H9 (cell line): ENCODE measurements around the gene DHRS13. TPM values are rescaled to one million over a fixed set of nuclear protein-coding genes. Genes with fewer than 3 reads are reported as not detected.

Source experiments
- DNase-seq: peaks from one replicate; pipeline ENCODE4 v3.0.0-alpha.2; 2017
- H2AFZ ChIP-seq: one replicate; pipeline ENCODE4 v1.6.1; 2013; ENCODE audit warnings: mild to moderate bottlenecking, low read length, control low read depth, moderate library complexity
- H2AK5ac ChIP-seq: 2 replicates; pipeline ENCODE4 v1.6.1; 2013; ENCODE audit warnings: low read length, control low read depth, mixed read lengths; ENCODE audit not compliant: insufficient read length
- H2BK120ac ChIP-seq: one replicate; pipeline ENCODE4 v1.6.1; 2013; ENCODE audit warnings: low read depth, mild to moderate bottlenecking, low read length, control low read depth, inconsistent platforms; ENCODE audit not compliant: poor library complexity, severe bottlenecking
- H2BK12ac ChIP-seq: 2 replicates; pipeline ENCODE4 v1.6.1; 2013; ENCODE audit warnings: low read length, control low read depth, mixed read lengths, low read depth; ENCODE audit not compliant: insufficient read length
- H2BK15ac ChIP-seq: 2 replicates; pipeline ENCODE4 v1.6.1; 2013; ENCODE audit warnings: low read depth, low read length, control low read depth
- H2BK20ac ChIP-seq: one replicate; pipeline ENCODE4 v1.6.1; 2013; ENCODE audit warnings: low read depth, mild to moderate bottlenecking, low read length, control low read depth, inconsistent platforms; ENCODE audit not compliant: poor library complexity, severe bottlenecking
- H2BK5ac ChIP-seq: 2 replicates; pipeline ENCODE4 v1.6.1; 2013; ENCODE audit warnings: low read length, control low read depth, mixed read lengths; ENCODE audit not compliant: insufficient read length
- H3K14ac ChIP-seq: 2 replicates; pipeline ENCODE4 v1.6.1; 2013; ENCODE audit warnings: low read length, control low read depth; ENCODE audit not compliant: insufficient read depth
- H3K18ac ChIP-seq: 2 replicates; pipeline ENCODE4 v1.6.1; 2013; ENCODE audit warnings: low read depth, mild to moderate bottlenecking, mixed read lengths, low read length, control low read depth; ENCODE audit not compliant: insufficient read length
- H3K23ac ChIP-seq: 2 replicates; pipeline ENCODE4 v1.6.1; 2013; ENCODE audit warnings: low read length, control low read depth, mixed read lengths, low read depth; ENCODE audit not compliant: insufficient read length
- H3K23me2 ChIP-seq: 2 replicates; pipeline ENCODE4 v1.6.1; 2013; ENCODE audit warnings: low read depth, mild to moderate bottlenecking, mixed read lengths, low read length, control low read depth; ENCODE audit not compliant: insufficient read length, poor library complexity, severe bottlenecking
- H3K27ac ChIP-seq: 2 replicates; pipeline ENCODE4 v1.5.1; 2013; ENCODE audit warnings: low read length, control low read depth, mixed read lengths, low read depth; ENCODE audit not compliant: insufficient read length
- H3K27me3 ChIP-seq: 2 replicates; pipeline ENCODE4 v1.6.1; 2013; ENCODE audit warnings: low read length, control low read depth, inconsistent platforms; ENCODE audit not compliant: insufficient read depth
- H3K4ac ChIP-seq: 2 replicates; pipeline ENCODE4 v1.6.1; 2013; ENCODE audit warnings: low read depth, mild to moderate bottlenecking, control low read depth, inconsistent platforms, low read length, moderate library complexity
- H3K4me1 ChIP-seq: 2 replicates; pipeline ENCODE4 v1.6.1; 2013; ENCODE audit warnings: low read length, control low read depth, inconsistent platforms; ENCODE audit not compliant: insufficient read depth
- H3K4me2 ChIP-seq: 2 replicates; pipeline ENCODE4 v1.6.1; 2013; ENCODE audit warnings: low read length, control low read depth, mixed read lengths; ENCODE audit not compliant: insufficient read length, insufficient read depth
- H3K56ac ChIP-seq: 2 replicates; pipeline ENCODE4 v1.6.1; 2013; ENCODE audit warnings: low read depth, mild to moderate bottlenecking, mixed read lengths, low read length, control low read depth; ENCODE audit not compliant: insufficient read length
- H3K79me1 ChIP-seq: 2 replicates; pipeline ENCODE4 v1.6.1; 2013; ENCODE audit warnings: low read depth, mild to moderate bottlenecking, moderate library complexity, low read length, control low read depth, inconsistent platforms; ENCODE audit not compliant: insufficient read depth, poor library complexity, severe bottlenecking
- H3K79me2 ChIP-seq: 2 replicates; pipeline ENCODE4 v1.6.1; 2013; ENCODE audit warnings: low read length, control low read depth, inconsistent platforms; ENCODE audit not compliant: insufficient read depth
- H3K9ac ChIP-seq: 2 replicates; pipeline ENCODE4 v1.6.1; 2013; ENCODE audit warnings: low read length, control low read depth, mixed read lengths; ENCODE audit not compliant: insufficient read length; ENCODE audit errors: extremely low read depth
- H3K9me3 ChIP-seq: one replicate; pipeline ENCODE4 v1.6.1; 2013; ENCODE audit warnings: low read depth, low read length, inconsistent platforms; ENCODE audit not compliant: control insufficient read depth
- H3T11ph ChIP-seq: one replicate; pipeline ENCODE4 v1.6.1; 2013; ENCODE audit warnings: mild to moderate bottlenecking, low read length, control low read depth, inconsistent platforms
- H4K20me1 ChIP-seq: one replicate; pipeline ENCODE4 v1.6.1; 2013; ENCODE audit not compliant: control insufficient read depth, insufficient read length, insufficient read depth
- H4K5ac ChIP-seq: 2 replicates; pipeline ENCODE4 v1.6.1; 2013; ENCODE audit warnings: low read depth, mild to moderate bottlenecking, mixed read lengths, low read length, control low read depth; ENCODE audit not compliant: insufficient read length
- H4K8ac ChIP-seq: replicated peaks from 2 replicates; pipeline ENCODE4 v1.6.1; 2013; ENCODE audit warnings: low read length, control low read depth, mixed read lengths, low read depth; ENCODE audit not compliant: insufficient read length
- H4K91ac ChIP-seq: 2 replicates; pipeline ENCODE4 v1.6.1; 2013; ENCODE audit warnings: low read depth, mild to moderate bottlenecking, moderate library complexity, mixed read lengths, low read length, control low read depth; ENCODE audit not compliant: insufficient read length
- H3K27ac Mint-ChIP-seq, 3 experiments: 2 replicates in 2 of 3; 3 replicates in 1 of 3; pipeline ENCODE4 v1.8.0; 2020 to 2021; ENCODE audit warnings: mixed read lengths in 3 of 3, mild to moderate bottlenecking in 1 of 3, moderate library complexity in 1 of 3
- H3K27me3 Mint-ChIP-seq: 2 replicates; pipeline ENCODE4 v1.8.0; 2021; ENCODE audit warnings: low read depth, mild to moderate bottlenecking, moderate library complexity, mixed read lengths
- H3K36me3 Mint-ChIP-seq, 3 experiments: 2 replicates in 2 of 3; 3 replicates in 1 of 3; pipeline ENCODE4 v1.8.0; 2020 to 2021; ENCODE audit warnings: low read depth in 3 of 3, mixed read lengths in 3 of 3; ENCODE audit not compliant: insufficient read depth in 1 of 3
- H3K4me1 Mint-ChIP-seq, 2 experiments: 2 replicates each; pipeline ENCODE4 v1.8.0; 2020; ENCODE audit warnings: mixed read lengths in 2 of 2
- H3K4me3 Mint-ChIP-seq, 2 experiments: 2 replicates in 1 of 2; 3 replicates in 1 of 2; pipeline ENCODE4 v1.8.0; 2020 to 2021; ENCODE audit warnings: mild to moderate bottlenecking in 2 of 2, mixed read lengths in 2 of 2, moderate library complexity in 1 of 2
- H3K9me3 Mint-ChIP-seq, 2 experiments: 2 replicates in 1 of 2; 3 replicates in 1 of 2; pipeline ENCODE4 v1.8.0; 2020; ENCODE audit warnings: mild to moderate bottlenecking in 2 of 2, mixed read lengths in 2 of 2, moderate library complexity in 1 of 2
- CTCF ChIP-seq: fragments of 200-600 bp; sonication (generic); conservative IDR thresholded peaks from 3 replicates; pipeline ENCODE4 v1.8.0; 2021; ENCODE audit warnings: antibody characterized with exemption, mild to moderate bottlenecking
- WGBS: extraction: QIAGEN DNeasy Blood & Tissue Kit; methylation state at CpG from one replicate; pipeline ENCODE4 v1.1.7; 2013; ENCODE audit warnings: missing lambda C conversion rate, low lambda C conversion rate, mixed read lengths; ENCODE audit not compliant: insufficient read length; ENCODE audit errors: extremely low coverage; 5-methylcytosine and 5-hydroxymethylcytosine counted together
- total RNA-seq: library from RNA; stranded (reverse); gene quantifications from 2 replicates; pipeline ENCODE4 v1.2.1, GENCODE V29; 2021

DHRS13 gene
- total RNA-seq, 1 experiment from 2014 or later: 29.6 TPM

- Mint-ChIP-seq H3K4me1 (peaks cover 3 to 17% of the 10 kb centered on the region in 2 experiments), H3K36me3 (peaks cover 8 to 20% (median 17%) of the 10 kb centered on the region in 3 experiments; a peak in 6 of 7 replicates), H3K27me3 (peaks cover 9% of the 10 kb centered on the region), H3K4me3 (no peak overlapping the region), H3K9me3 (peaks cover 4 to 6% of the 10 kb centered on the region in 2 experiments; a peak in 3 of 5 replicates), H3K27ac (no peak overlapping the region)
- no peak for TF ChIP-seq CTCF
- H3K27me3 ChIP-seq: no peaks in the 10 kb centered on the region
- H3K23me2 ChIP-seq: no peaks in the 10 kb centered on the region
- H4K20me1 ChIP-seq: no peaks in the 10 kb centered on the region
- no peak overlapping the region for H3K23ac ChIP-seq
- no peak overlapping the region for H4K91ac ChIP-seq
- no peak overlapping the region for H3K9ac ChIP-seq
- no peak overlapping the region for H2BK12ac ChIP-seq
- no CpG with 5 or more reads among the region's 3 CpGs for WGBS
- no peak overlapping the region for H3K56ac ChIP-seq
- H4K8ac ChIP-seq: no peak overlapping the region
- H3K79me2 ChIP-seq: no peaks in the 10 kb centered on the region
- no peak overlapping the region for H3K27ac ChIP-seq
- no peak for DNase-seq
- H3K14ac ChIP-seq: no peak overlapping the region
- H2BK15ac ChIP-seq: no peak overlapping the region
- H3K4me1 ChIP-seq: no peaks in the 10 kb centered on the region
- no peak overlapping the region for H2BK120ac ChIP-seq
- no peak overlapping the region for H3K4ac ChIP-seq
- H3T11ph ChIP-seq: no peak overlapping the region
- no peak overlapping the region for H3K4me2 ChIP-seq
- H2BK20ac ChIP-seq: no peak overlapping the region
- no peak overlapping the region for H2BK5ac ChIP-seq
- no peak overlapping the region for H4K5ac ChIP-seq
- H2AK5ac ChIP-seq: no peak overlapping the region
- no peaks in the 10 kb centered on the region for H3K9me3 ChIP-seq
- H3K79me1 ChIP-seq: no peaks in the 10 kb centered on the region
- H2AFZ ChIP-seq: no peak overlapping the region
- H3K18ac ChIP-seq: no peak overlapping the region
Measured at GRCh38 chr17:28874750-28875149, 28.1 kb downstream of the DHRS13 start.
